ENCODE results near the gene MVK.

Gene MVK

GRCh38 chr12:109619002-109619604 lies 45.5 kb downstream of the MVK start:
- H3K4me3 ChIP-seq (ENCODE audit: low read depth, low read length), result no peak overlapping the region
- no peak for DNase-seq (ENCODE audit: low read depth)
- TF ChIP-seq MAX (IDR thresholded peaks at IDR 0.05; ENCODE audit: low read depth, low read length) (no peak), POLR2A (IDR thresholded peaks at IDR 0.05; ENCODE audit: extremely low read depth, insufficient read length) (no peak)
- TF ChIP-seq, protein P1, sequence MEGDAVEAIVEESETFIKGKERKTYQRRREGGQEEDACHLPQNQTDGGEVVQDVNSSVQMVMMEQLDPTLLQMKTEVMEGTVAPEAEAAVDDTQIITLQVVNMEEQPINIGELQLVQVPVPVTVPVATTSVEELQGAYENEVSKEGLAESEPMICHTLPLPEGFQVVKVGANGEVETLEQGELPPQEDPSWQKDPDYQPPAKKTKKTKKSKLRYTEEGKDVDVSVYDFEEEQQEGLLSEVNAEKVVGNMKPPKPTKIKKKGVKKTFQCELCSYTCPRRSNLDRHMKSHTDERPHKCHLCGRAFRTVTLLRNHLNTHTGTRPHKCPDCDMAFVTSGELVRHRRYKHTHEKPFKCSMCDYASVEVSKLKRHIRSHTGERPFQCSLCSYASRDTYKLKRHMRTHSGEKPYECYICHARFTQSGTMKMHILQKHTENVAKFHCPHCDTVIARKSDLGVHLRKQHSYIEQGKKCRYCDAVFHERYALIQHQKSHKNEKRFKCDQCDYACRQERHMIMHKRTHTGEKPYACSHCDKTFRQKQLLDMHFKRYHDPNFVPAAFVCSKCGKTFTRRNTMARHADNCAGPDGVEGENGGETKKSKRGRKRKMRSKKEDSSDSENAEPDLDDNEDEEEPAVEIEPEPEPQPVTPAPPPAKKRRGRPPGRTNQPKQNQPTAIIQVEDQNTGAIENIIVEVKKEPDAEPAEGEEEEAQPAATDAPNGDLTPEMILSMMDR (IDR thresholded peaks at IDR 0.05; ENCODE audit: low read depth, low read length), result no peak

GRCh38 chr12:109621211-109621694 lies 47.7 kb downstream of the MVK start:
- DNase-seq (ENCODE audit: low read depth), result no peak
- H3K4me3 ChIP-seq (ENCODE audit: low read depth, low read length), result no peak overlapping the region
- TF ChIP-seq MAX (IDR thresholded peaks at IDR 0.05; ENCODE audit: low read depth, low read length) (no peak), POLR2A (IDR thresholded peaks at IDR 0.05; ENCODE audit: extremely low read depth, insufficient read length) (no peak), MYC (IDR thresholded peaks at IDR 0.05; ENCODE audit: low read depth, low read length) (no peak)
- TF ChIP-seq, protein P1 (IDR thresholded peaks at IDR 0.05; ENCODE audit: low read depth, low read length), result no peak

DNA sequence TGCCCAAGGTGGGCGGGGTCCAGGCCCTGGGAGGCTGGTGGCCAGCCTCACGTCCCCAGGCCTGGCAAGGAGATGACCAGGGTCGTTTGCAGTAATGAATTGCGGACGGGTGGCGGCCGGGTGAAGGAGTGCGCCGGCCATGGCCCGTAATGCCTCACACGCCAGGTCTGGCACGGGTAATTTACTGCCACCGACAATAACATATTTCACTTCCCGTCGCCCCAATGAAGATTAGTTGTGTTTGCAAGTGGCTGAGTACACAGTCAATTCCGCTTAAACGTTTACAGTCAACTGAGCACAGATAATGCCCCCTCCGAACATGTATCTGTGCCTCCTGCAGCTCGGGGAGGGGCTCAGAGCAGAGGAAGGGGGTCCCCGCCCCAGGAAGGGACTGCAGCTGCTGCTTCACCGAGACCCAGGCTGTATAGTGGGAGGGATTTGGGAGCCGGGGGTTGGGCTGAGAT lies 48.3 kb downstream of the MVK start:
- TF ChIP-seq POLR2A (IDR thresholded peaks at IDR 0.05; ENCODE audit: extremely low read depth, insufficient read length), result no peak
- TF ChIP-seq, protein P1 (IDR thresholded peaks at IDR 0.05; ENCODE audit: low read depth, low read length), result no peak
- H3K4me3 ChIP-seq (ENCODE audit: low read depth, low read length), result no peak overlapping the region
- DNase-seq (ENCODE audit: low read depth), result no peak

- no peak overlapping the region for H3K4me3 ChIP-seq (ENCODE audit: low read depth, low read length)
- DNase-seq (ENCODE audit: low read depth), result no peak
- TF ChIP-seq MAX (IDR thresholded peaks at IDR 0.05; ENCODE audit: low read depth, low read length) (no peak), POLR2A (IDR thresholded peaks at IDR 0.05; ENCODE audit: extremely low read depth, insufficient read length) (no peak), MYC (IDR thresholded peaks at IDR 0.05; ENCODE audit: low read depth, low read length) (no peak)
- TF ChIP-seq, protein P1 (IDR thresholded peaks at IDR 0.05; ENCODE audit: low read depth, low read length), result no peak
These were observed 50.9 kb downstream of the MVK start for GRCh38 chr12:109624467-109624866.

DNA sequence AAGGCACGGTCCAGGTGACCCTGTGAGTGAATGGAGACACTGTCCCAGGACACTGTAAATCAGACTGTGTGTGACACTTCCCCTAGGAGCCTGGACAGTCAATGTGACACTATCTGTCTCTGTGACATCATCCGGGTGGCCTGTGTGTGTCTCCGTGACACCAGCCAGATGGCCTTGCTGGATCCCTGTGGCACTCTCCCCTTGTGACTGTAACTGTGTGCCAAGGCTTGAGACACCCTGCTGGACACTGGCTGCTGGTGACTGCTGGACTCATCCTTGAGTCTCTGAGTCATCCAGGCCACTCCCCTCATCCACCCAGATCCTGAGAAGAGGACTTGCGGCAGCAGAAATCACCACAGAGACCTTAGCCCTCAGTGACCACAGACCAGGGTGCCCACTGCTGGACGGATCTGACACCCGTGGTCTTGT lies 51.6 kb downstream of the MVK start:
- no peak for TF ChIP-seq MYC (IDR thresholded peaks at IDR 0.05; ENCODE audit: low read depth, low read length)
- TF ChIP-seq MAX (IDR thresholded peaks at IDR 0.05; ENCODE audit: low read depth, low read length), result no peak
- TF ChIP-seq, protein P1 (IDR thresholded peaks at IDR 0.05; ENCODE audit: low read depth, low read length), result no peak
- no peak for TF ChIP-seq POLR2A (IDR thresholded peaks at IDR 0.05; ENCODE audit: extremely low read depth, insufficient read length)
- no peak for DNase-seq (ENCODE audit: low read depth)
- no peak overlapping the region for H3K4me3 ChIP-seq (ENCODE audit: low read depth, low read length)

Measured in NB4 (cell line).